CD4-positive, alpha-beta T cell treated with Interferon gamma for 1 hour (primary cell): ENCODE measurements around the gene CMSS1.

Source experiments
- DNase-seq: peaks from one replicate; pipeline ENCODE4 v3.0.0-alpha.2; 2020

Gene CMSS1

DNA sequence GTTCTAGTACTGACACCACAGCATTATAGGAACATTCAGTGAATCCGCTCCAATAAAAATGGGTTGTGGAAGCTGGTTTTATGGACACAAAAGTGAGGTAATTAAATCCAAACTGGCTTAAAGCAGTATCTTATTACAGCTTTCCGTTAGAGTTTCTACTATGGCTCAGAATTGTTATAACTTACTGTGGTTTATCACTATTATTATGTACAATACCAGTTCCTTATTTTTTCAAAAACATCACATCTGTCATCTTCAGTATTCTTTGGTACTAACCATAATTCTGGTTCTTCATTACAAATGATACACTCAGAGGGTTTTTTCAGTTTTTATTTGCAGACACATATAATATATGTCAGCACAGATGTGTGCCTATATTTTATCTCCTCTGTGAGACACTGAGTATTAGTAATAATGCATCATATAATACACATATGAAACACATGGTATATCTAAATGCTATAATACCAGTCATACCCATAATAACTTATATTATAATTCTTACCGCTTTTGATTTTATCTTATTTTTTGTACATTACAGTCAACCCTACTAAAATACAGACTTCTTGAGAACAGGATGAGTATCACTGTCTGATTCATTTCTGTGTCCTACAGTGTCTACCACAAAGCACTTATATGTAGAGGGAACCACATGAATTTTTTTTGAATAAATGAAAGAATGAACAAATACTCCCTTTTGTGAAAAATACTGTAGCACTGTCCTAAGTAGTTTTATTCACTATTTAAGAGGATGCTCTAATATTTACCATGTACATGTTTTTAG lies 39.0 kb downstream of the CMSS1 start:
- no peak for DNase-seq

DNA sequence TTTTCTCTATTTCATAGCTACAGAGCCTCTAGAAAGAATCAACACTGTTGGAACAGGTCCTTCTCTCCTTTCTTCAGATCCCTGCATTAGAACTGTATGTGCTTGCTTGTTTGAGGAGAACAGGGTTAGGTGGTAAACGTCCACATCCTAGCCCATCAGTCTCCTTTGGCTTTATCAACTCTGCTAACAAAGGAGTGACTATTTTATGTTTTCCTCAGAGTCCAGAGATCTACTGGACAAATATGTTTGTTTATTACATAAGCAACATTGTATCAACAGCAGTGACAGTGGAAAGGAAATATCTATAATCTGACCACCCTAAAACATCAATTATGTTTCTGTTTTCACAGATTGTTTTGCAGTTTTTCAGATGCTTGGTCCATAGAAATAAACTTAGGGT lies 39.6 kb downstream of the CMSS1 start:
- DNase-seq: no peak

DNA sequence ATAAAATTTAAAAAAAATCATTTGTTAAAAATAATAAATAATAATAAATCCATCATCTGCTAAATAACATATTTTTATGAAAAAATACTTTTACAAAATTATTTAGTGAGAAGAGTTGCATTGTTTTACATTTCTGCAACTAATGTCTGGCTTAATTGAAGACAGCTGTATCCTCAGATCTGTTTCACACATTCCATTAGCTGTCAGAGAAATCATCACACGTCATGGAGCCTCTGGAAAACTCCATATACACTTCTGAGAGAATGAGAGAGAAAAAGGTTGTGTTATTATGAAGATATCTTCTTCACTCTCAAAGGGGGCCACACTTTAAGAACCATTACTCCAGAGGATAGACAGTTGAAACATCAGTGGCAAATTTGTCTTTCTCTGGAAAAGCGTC lies 40.8 kb downstream of the CMSS1 start:
- DNase-seq: no peak

DNA sequence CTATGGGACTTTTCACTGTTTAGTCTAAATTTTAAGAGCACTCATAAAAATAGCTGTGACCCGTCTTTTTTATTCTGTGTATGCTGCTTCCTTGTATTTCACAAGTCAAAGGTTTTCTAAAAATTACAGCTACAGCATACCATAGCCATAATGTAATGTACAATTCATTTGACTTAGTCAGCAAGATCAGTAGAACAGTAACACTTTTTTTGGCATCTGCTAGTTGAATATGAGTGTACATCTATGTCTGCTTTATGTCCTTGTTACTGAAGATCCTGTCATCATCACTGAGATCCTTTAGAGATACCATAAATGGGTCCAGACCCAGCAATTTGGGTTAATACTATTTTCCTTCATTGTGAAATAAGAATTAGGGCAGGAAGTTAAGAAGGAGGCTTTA lies 42.2 kb downstream of the CMSS1 start:
- no peak for DNase-seq

GRCh38 chr3:99861216-99861615 lies 43.6 kb downstream of the CMSS1 start:
- DNase-seq: no peak

GRCh38 chr3:99862208-99862607 lies 44.5 kb downstream of the CMSS1 start:
- DNase-seq: no peak

- no peak for DNase-seq
Observed at GRCh38 chr3:99863002-99863401, 45.3 kb downstream of the CMSS1 start.

DNA sequence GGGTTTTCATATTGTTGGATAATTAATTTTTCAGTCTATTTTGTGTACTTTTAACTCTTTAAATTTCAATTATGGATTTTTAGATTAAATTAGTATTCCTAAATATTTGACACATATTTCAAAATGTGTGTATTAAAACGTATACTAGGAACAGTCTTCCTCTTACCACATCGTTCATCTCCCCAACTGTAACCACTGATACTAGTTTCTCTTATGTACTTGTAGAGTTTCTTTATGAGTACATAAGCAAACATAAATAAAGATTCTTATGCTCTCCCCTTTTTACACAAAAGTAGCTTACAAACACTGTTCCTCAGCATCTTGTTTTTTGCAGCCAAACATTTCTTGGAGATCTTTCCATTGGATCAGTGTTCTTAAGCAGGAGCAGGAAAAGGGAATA lies 45.9 kb downstream of the CMSS1 start:
- DNase-seq: no peak

GRCh38 chr3:99864289-99864688 lies 46.6 kb downstream of the CMSS1 start:
- no peak for DNase-seq

DNA sequence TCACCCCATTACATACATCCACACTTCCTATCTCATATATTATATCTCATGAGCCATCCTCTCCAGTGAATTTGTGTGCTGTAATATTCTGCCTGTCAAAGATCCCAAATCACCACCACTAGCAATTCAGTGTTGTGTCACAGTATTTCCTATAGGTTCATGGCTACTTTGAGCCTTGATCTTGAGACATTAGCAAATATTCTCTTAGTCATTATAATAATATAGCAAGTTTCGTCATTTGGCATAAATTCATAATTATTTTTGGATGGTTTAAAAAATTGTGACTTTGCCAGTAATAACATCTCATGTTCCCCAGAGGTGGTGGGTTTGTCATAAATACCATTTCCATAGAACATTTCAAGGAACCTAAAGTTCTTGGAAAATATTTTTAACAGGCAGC lies 47.7 kb downstream of the CMSS1 start:
- DNase-seq: no peak

DNA sequence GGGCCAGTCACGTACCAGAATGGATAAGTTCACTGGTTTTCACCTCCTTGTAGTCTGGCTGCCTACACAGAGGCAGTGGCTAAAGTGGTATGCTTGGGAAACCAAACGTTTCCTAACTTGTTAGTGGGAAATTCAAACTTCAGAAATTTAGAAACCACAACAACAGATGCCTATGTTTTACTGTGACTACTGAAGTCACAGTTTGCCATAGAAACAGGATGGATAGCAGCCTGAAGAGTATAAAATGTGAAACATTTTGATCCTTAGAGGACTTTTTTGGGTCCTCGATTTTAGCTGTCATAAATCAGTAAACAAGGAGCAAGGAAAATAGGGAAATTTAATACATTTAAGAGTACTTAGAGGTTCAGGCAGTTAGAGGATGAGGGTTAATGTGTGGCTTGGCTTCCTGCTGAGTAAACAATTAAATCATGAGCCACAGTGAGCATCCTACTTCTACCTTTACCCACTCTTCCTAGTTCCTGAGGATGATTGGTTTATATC lies 48.6 kb downstream of the CMSS1 start:
- no peak for DNase-seq

- no peak for DNase-seq
Observed at GRCh38 chr3:99867594-99868310, 50.1 kb downstream of the CMSS1 start.

DNA sequence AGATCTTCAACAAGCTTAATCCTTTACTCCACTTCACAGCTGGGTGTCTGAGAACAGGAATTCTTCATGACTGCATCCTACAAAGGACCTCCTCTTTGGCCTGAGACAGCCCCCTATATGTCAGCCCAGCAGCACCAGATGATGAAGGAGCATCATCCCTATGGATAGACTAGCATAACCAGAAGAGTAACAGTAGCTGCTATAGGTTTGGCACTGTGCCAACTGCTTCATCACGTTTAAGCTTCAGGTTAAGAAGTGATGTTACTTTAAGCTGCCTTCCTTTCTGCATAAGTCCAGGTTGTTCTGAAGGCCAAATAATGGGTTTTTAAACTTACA lies 50.6 kb downstream of the CMSS1 start:
- no peak for DNase-seq

DNA sequence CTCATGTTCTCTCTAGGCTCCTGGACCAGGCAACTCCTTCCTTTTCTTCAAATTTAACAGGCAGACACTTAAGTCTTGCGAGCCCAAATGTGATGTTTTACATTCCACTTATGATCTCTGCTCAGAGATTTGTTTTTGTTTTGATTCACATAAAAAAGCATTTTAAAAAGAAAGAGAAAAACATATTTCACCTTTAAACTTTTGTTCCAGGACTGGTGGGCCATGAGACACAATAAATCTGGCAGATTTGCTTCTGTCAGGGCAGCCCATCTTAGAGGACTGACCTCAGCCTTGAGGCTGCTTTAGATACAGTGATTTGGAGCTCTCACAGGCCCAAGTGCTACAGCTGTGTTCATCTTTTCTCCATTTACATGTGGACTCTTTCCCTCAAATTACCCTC lies 52.0 kb downstream of the CMSS1 start:
- no peak for DNase-seq

GRCh38 chr3:99870712-99871111 lies 53.0 kb downstream of the CMSS1 start:
- no peak for DNase-seq

- no peak for DNase-seq
Observed at GRCh38 chr3:99871231-99872045, 53.8 kb downstream of the CMSS1 start.

GRCh38 chr3:99872923-99873254 lies 55.2 kb downstream of the CMSS1 start:
- no peak for DNase-seq

DNA sequence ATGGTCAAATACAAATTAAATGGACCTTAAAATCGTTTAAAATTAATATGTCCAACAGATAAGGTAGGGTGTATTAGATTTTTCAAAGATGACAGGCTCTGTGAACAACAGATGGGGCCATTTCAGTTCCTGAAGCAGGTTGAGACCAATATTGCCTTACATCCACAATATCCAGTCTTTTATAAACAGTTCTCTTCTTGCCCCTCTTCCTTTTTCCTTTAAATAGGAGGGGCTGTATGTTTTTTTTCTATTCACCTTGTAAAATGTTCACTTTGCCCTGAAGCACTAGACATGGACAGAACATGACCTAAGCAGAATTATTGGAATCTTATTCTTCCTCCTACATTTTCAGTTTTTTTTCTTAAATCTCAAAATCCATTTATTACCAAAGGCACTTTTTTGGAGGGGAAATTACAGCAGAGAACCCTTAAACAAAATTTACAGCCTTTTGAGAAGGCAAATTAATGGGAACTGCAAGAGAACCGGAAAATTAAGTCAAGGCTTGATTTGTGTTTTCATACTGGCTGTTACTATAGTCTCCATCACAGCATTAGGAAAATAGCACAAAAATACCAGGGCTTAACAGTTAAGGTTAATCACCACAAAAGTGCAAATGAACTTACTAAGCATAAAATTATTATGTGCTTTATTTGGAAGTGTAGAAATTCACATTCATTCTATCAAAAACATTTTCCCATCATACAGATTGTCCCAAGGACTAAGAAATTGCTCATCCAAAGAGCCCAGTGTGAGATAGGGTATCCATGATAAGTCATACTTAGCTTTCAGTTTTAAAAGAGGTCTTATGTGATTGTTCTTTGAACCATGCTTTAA lies 55.8 kb downstream of the CMSS1 start:
- DNase-seq: no peak

DNA sequence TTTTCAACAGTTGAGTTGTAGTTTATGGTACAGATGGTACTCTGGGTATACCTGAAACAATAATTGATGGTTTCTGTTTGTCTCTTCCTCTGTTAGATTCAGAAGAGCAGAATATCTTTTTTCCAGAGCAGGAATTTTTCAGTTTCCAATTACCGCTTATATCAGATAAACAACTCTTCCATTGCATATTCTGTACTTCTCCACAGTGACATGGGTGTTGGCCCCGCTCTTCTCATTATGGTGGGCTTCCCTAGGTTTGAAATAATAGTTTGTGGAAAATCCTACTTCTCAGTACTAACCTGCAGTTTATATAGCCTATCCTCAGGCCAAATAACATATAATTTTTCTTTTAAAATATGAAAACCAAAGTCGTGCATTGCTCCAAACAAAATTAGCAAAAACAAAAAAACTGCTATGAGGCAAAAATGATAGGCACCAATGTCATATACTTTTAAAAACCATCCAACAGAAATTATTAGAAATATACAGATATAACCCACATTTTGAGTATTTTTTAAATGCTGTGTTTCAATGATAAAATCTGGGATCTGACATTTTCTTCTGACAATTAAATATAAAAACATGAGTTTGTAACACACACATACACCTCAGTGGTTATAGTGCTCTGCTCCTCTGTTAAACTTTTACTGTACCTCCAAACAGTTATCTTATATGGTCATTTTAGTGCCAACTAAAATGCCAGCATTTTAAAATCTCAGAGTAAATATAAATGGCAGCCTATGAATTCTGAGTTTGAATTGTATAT lies 56.8 kb downstream of the CMSS1 start:
- DNase-seq: no peak

GRCh38 chr3:99875581-99875928 lies 57.9 kb downstream of the CMSS1 start:
- no peak for DNase-seq

- DNase-seq: peak; percentile 71
Observed at GRCh38 chr3:99875929-99876841, 58.5 kb downstream of the CMSS1 start.
